DND-41 (cell line): ENCODE measurements around the gene CNNM1.

Experiments
- EZH2 ChIP-seq: IDR thresholded peaks from 3 replicates; pipeline ENCODE4 v1.6.1; 2012; ENCODE audit warnings: borderline replicate concordance, low read depth, mild to moderate bottlenecking, moderate library complexity, low read length, inconsistent platforms; ENCODE audit not compliant: severe bottlenecking
- TF ChIP-seq, protein P1 (sequence below): IDR thresholded peaks from 2 replicates; pipeline ENCODE4 v1.5.1; 2012; ENCODE audit warnings: borderline replicate concordance, low read length, moderate library complexity, mild to moderate bottlenecking; ENCODE audit not compliant: poor library complexity, severe bottlenecking; ENCODE audit errors: extremely low read depth

DNA sequence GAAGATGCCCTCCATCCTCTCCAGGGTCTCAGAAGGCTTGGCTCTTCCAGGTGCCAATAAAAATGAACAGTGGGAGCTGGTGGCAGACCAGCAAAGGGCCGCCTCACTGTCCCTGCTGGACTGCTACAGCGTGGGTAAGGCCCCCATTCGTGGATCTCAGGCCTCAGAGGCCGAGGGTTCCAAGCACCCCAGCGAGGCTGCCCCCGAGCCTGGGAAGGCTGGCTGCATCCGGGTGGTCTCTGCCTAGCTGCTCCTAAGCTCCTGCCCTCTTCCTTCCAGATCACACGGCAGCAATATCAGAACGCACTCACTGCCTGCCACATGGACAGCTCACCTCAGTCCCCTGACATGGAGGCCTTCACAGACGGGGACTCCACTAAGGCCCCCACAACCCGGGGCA lies 58.4 kb downstream of the CNNM1 start:
- TF ChIP-seq, protein P1, sequence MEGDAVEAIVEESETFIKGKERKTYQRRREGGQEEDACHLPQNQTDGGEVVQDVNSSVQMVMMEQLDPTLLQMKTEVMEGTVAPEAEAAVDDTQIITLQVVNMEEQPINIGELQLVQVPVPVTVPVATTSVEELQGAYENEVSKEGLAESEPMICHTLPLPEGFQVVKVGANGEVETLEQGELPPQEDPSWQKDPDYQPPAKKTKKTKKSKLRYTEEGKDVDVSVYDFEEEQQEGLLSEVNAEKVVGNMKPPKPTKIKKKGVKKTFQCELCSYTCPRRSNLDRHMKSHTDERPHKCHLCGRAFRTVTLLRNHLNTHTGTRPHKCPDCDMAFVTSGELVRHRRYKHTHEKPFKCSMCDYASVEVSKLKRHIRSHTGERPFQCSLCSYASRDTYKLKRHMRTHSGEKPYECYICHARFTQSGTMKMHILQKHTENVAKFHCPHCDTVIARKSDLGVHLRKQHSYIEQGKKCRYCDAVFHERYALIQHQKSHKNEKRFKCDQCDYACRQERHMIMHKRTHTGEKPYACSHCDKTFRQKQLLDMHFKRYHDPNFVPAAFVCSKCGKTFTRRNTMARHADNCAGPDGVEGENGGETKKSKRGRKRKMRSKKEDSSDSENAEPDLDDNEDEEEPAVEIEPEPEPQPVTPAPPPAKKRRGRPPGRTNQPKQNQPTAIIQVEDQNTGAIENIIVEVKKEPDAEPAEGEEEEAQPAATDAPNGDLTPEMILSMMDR: no peak
- TF ChIP-seq EZH2: no peak
